Brain microvascular endothelial cell (primary cell): ENCODE measurements around the gene LIMK2.
"Not testable (repeated sequence)": the region's sequence is repeated elsewhere in the genome, so short reads cannot be mapped to it uniquely, and the experiment has no call there.

Experiments used
- DNase-seq: peaks from one replicate; pipeline ENCODE4 v3.0.0-alpha.2; 2020
- H3K27ac ChIP-seq: fragments of 250-450 bp; sonication (Bioruptor Pico); 2 replicates; pipeline ENCODE4 v1.5.1; 2020; ENCODE audit warnings: mild to moderate bottlenecking, moderate library complexity
- H3K27me3 ChIP-seq: fragments of 250-450 bp; sonication (Bioruptor Pico); replicated peaks from 2 replicates; pipeline ENCODE4 v1.5.1; 2020; ENCODE audit warnings: mild to moderate bottlenecking
- H3K36me3 ChIP-seq: fragments of 250-450 bp; sonication (Bioruptor Pico); replicated peaks from 2 replicates; pipeline ENCODE4 v1.5.1; 2020; ENCODE audit warnings: mild to moderate bottlenecking
- H3K4me3 ChIP-seq: 2 replicates; pipeline ENCODE4 v1.5.1; 2011; ENCODE audit warnings: low read depth, mild to moderate bottlenecking, control low read depth, low read length, moderate library complexity
- in situ Hi-C: cut with HindIII; loops from 2 replicates; pipeline ENCODE4 v1.10.0; 2017; ENCODE audit warnings: low sequenced_read_pairs, low pct_ligation_motif_present
- TF ChIP-seq, protein P1 (sequence below): IDR thresholded peaks from 2 replicates; pipeline ENCODE4 v1.5.1; 2011; ENCODE audit warnings: low read depth, mild to moderate bottlenecking, moderate library complexity, low read length, control low read depth, inconsistent platforms; ENCODE audit errors: missing control alignments

LIMK2 gene

GRCh38 chr22:31192513-31192912, 19.6 kb upstream of the LIMK2 start:
- TF ChIP-seq, protein P1, sequence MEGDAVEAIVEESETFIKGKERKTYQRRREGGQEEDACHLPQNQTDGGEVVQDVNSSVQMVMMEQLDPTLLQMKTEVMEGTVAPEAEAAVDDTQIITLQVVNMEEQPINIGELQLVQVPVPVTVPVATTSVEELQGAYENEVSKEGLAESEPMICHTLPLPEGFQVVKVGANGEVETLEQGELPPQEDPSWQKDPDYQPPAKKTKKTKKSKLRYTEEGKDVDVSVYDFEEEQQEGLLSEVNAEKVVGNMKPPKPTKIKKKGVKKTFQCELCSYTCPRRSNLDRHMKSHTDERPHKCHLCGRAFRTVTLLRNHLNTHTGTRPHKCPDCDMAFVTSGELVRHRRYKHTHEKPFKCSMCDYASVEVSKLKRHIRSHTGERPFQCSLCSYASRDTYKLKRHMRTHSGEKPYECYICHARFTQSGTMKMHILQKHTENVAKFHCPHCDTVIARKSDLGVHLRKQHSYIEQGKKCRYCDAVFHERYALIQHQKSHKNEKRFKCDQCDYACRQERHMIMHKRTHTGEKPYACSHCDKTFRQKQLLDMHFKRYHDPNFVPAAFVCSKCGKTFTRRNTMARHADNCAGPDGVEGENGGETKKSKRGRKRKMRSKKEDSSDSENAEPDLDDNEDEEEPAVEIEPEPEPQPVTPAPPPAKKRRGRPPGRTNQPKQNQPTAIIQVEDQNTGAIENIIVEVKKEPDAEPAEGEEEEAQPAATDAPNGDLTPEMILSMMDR = no peak
- no peak for DNase-seq
- Histone ChIP-seq H3K4me3 (no peak overlapping the region), H3K27me3 (no peaks in the 10 kb centered on the region), H3K27ac (no peak overlapping the region), H3K36me3 (peaks cover 25% of the 10 kb centered on the region)
- in situ Hi-C loops = no loop called here

GRCh38 chr22:31193092-31193491, 19.0 kb upstream of the LIMK2 start:
- Histone ChIP-seq H3K4me3 (no peak overlapping the region), H3K36me3 (peaks cover 25% of the 10 kb centered on the region), H3K27ac (no peak overlapping the region), H3K27me3 (no peaks in the 10 kb centered on the region)
- TF ChIP-seq, protein P1 = no peak
- in situ Hi-C loops = no loop called here
- DNase-seq = no peak

DNA sequence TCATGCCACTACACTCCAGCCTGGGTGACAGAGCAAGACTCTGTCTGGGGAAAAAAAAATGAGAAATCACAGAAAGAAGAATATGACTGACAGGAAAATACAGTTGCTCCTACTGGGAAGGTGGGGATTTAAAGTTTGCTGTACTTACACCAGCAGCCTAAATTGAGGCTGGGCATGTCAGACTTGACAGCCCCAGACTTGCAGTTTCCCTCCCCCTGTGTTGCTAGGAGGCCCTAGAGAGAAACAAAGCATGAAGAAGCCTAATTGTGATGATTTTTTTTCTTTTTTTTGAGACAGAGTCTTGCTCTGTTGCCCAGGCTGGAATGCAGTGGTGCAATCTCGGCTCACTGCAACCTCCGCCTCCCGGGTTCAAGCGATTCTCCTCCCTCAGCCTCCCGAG, 17.4 kb upstream of the LIMK2 start:
- DNase-seq, in situ Hi-C loops, H3K27ac ChIP-seq, H3K4me3 ChIP-seq, H3K27me3 ChIP-seq: not testable (repeated sequence)
- peaks cover 29% of the 10 kb centered on the region for H3K36me3 ChIP-seq

DNA sequence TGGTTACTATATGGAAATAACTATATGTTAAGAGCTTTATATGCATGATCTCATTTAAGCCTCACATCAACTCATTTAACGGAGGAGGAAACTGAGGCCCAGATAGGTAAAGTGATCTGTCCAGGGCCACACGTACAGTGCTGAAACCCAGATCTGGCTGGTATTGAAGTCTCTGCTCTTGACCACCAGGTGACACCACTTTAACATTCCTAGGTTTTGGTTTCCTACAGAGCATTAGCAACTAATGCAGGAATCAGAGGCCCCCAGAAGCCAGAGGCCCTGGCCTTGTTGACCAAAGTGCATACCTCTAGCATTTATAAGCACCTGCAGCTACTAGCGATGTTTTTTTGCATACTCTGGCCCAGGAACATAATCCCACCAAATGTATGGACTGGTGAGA, 12.9 kb upstream of the LIMK2 start:
- TF ChIP-seq, protein P1 = peak; percentile 28
- peaks cover 29% of the 10 kb centered on the region for H3K36me3 ChIP-seq
- H3K27me3 ChIP-seq = no peaks in the 10 kb centered on the region
- in situ Hi-C loops = no loop called here
- H3K27ac ChIP-seq = no peak overlapping the region
- DNase-seq = no peak
- no peak overlapping the region for H3K4me3 ChIP-seq

DNA sequence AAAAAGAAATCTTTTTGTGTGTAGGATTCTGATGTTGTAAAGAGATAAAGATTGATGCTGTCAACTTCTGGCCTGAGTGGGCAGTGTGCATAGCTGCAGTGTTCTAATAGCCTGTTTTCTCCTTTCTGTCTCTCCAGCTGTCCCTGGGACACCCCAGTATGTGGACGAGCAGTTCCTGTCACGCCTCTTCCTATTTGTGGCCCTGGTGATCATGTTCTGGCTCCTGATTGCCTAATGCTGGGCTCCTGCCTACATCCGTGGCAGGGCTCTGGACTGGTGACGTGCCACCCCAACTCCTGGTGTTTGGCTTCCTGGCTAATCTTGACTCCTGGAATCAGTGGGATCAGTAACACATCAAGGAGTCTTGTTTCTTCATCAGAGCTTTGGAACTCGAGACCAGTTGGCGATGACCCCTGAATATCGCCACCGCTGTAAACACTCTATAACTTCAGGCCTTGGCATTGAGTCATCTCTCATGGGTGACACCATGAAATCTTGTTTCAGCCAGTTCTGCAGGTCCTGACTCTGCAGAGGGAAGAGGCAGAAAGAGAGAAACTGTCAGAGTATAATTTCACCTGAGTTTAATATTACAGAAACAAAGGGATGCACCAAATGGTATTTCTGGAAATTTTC, 7.6 kb upstream of the LIMK2 start:
- H3K4me3 ChIP-seq, H3K27ac ChIP-seq, in situ Hi-C loops, DNase-seq, H3K27me3 ChIP-seq: not testable (repeated sequence)
- peaks cover 10% of the 10 kb centered on the region for H3K36me3 ChIP-seq

- in situ Hi-C loops, H3K27ac ChIP-seq, DNase-seq, H3K27me3 ChIP-seq, H3K4me3 ChIP-seq, H3K36me3 ChIP-seq: not testable (repeated sequence)
These were observed 7.0 kb upstream of the LIMK2 start for GRCh38 chr22:31205059-31205458.

GRCh38 chr22:31206460-31206859, 5.6 kb upstream of the LIMK2 start:
- H3K27me3 ChIP-seq, in situ Hi-C loops, H3K36me3 ChIP-seq, H3K27ac ChIP-seq, H3K4me3 ChIP-seq, DNase-seq: not testable (repeated sequence)
